T-cell (primary cell): ENCODE data around the gene SH3RF3. TPM values are rescaled to one million over a fixed set of nuclear protein-coding genes. Genes with fewer than 3 reads are reported as not detected.

Experiments
- ATAC-seq, 4 experiments: fragments of 200-7000 bp in 3 of 4; fragments of 150-1000 bp in 1 of 4; cut with Tn5 transposase; replicated peaks in 1 of 4; 1 replicate in 3 of 4; 2 replicates in 1 of 4; pipeline ENCODE4 v1.10.0; 2021; ENCODE audit warnings: moderate library complexity in 3 of 4, mild to moderate bottlenecking in 2 of 4, moderate number of reproducible peaks in 1 of 4
- CTCF ChIA-PET, 2 donors: fragments of 300-600 bp; sonication (Branson Sonifier 250); formaldehyde crosslinking; loops; one replicate each; lab custom pipeline; 2022; ENCODE audit warnings: antibody characterized with exemption in 2 of 2; lab: Charles Lee
- POLR2A ChIA-PET, 2 donors: fragments of 300-600 bp; sonication (Branson Sonifier 250); formaldehyde crosslinking; loops; one replicate each; lab custom pipeline; 2022; ENCODE audit warnings: antibody characterized with exemption in 2 of 2; lab: Charles Lee
- DNase-seq, 35 experiments: peaks; one replicate each; pipeline versions ENCODE4 v3.0.0 to v3.0.0-alpha.2; 2013 to 2023
- H3K27ac ChIP-seq: one replicate; pipeline ENCODE4 v1.5.1; 2013; ENCODE audit warnings: low read length
- H3K27me3 ChIP-seq, 2 experiments: replicated peaks in 1 of 2; 1 replicate in 1 of 2; 2 replicates in 1 of 2; pipeline versions ENCODE4 v1.6.1 to v1.7.0; 2013; ENCODE audit warnings: low read length in 1 of 2, mixed read lengths in 1 of 2; ENCODE audit not compliant: control insufficient read depth in 2 of 2, insufficient read depth in 2 of 2; ENCODE audit errors: extremely low read depth in 1 of 2
- H3K36me3 ChIP-seq, 2 donors: 1 replicate in 1 of 2; 2 replicates in 1 of 2; pipeline versions ENCODE4 v1.6.1 to v1.7.0; 2013; ENCODE audit warnings: low read length in 1 of 2; ENCODE audit not compliant: control insufficient read depth in 2 of 2, insufficient read depth in 1 of 2; ENCODE audit errors: extremely low read depth in 1 of 2
- H3K4me1 ChIP-seq, 2 experiments: 1 replicate in 1 of 2; 2 replicates in 1 of 2; pipeline versions ENCODE4 v1.6.1 to v1.7.0; 2013; ENCODE audit warnings: low read length in 2 of 2, mixed read lengths in 1 of 2; ENCODE audit not compliant: insufficient read depth in 2 of 2, control insufficient read depth in 1 of 2; ENCODE audit errors: extremely low read depth in 1 of 2
- H3K4me3 ChIP-seq, 2 donors: 1 replicate in 1 of 2; 2 replicates in 1 of 2; pipeline versions ENCODE4 v1.5.1 to v1.7.0; 2013; ENCODE audit warnings: mild to moderate bottlenecking in 2 of 2, low read length in 1 of 2, moderate library complexity in 1 of 2; ENCODE audit not compliant: control insufficient read depth in 1 of 2; ENCODE audit errors: extremely low read depth in 1 of 2
- H3K9me3 ChIP-seq: 2 replicates; pipeline ENCODE4 v1.7.0; 2013
- H3K27ac Mint-ChIP-seq, 2 donors: one replicate each; pipeline ENCODE4 v1.8.0; 2020 to 2021; ENCODE audit warnings: mild to moderate bottlenecking in 2 of 2, mixed read lengths in 2 of 2
- H3K27me3 Mint-ChIP-seq, 2 donors: one replicate each; pipeline ENCODE4 v1.8.0; 2021 to 2022; ENCODE audit warnings: mixed read lengths in 2 of 2
- H3K36me3 Mint-ChIP-seq: one replicate; pipeline ENCODE4 v1.8.0; 2021; ENCODE audit warnings: mixed read lengths
- H3K4me1 Mint-ChIP-seq, 3 donors: one replicate each; pipeline ENCODE4 v1.8.0; 2020 to 2022; ENCODE audit warnings: mixed read lengths in 3 of 3, mild to moderate bottlenecking in 1 of 3
- H3K4me3 Mint-ChIP-seq, 3 donors: one replicate each; pipeline ENCODE4 v1.8.0; 2020 to 2022; ENCODE audit warnings: mild to moderate bottlenecking in 3 of 3, mixed read lengths in 3 of 3, moderate library complexity in 3 of 3
- H3K9me3 Mint-ChIP-seq, 3 donors: one replicate each; pipeline ENCODE4 v1.8.0; 2020 to 2022; ENCODE audit warnings: mixed read lengths in 3 of 3
- WGBS: methylation state at CpG from one replicate; pipeline ENCODE4 v1.1.5; 2013; ENCODE audit warnings: missing lambda C conversion rate; ENCODE audit not compliant: insufficient coverage; 5-methylcytosine and 5-hydroxymethylcytosine counted together
- total RNA-seq, 35 experiments: library from RNA in 6 of 35; stranded (reverse) in 6 of 35; fragments of 120-200 nt in 1 of 35; gene quantifications; one replicate each; pipeline versions ENCODE4 v1.2.1 to v1.2.4 and lab custom pipeline; 2013 to 2026

Gene SH3RF3
- total RNA-seq, 5 donors from 2014 or later (not counting 1 experiment from before 2014, with no cell fraction given), result 1.8 to 4.6 (median 3.6) TPM

DNA sequence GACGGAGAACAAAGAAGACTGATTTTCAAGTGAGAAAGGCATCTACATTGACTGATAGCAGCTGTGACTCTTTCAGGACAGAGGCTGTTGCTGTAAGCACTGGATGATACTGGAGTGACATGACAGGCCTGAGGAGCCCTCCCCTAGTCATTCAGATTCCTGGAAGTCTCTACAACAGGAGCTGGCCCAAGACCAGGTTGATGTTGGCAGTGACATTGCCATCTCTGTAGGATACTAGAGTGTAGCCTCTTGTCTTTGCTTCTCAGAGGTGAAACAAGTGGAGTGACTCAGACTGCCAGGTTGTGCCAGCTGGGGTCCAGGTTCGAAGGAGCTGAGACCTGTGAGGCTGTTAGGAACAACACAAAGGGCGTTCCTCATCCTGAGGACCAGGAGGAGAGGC, 44.7 kb upstream of the SH3RF3 start:
- H3K9me3 ChIP-seq, result no peaks in the 10 kb centered on the region
- no peaks in the 10 kb centered on the region for H3K36me3 Mint-ChIP-seq
- POLR2A ChIA-PET, result no interaction called here
- peaks cover 0 to 3% of the 10 kb centered on the region in 2 experiments for H3K4me1 ChIP-seq
- WGBS, result 46% methylated on average over 2 of the region's 3 CpGs
- CTCF ChIA-PET, result no interaction called here
- H3K4me3 ChIP-seq, result no peak overlapping the region
- H3K36me3 ChIP-seq, result no peaks in the 10 kb centered on the region
- H3K27ac ChIP-seq, result no peak overlapping the region
- ATAC-seq (no peak), DNase-seq (no peak)
- peaks cover 0 to 1% of the 10 kb centered on the region in 2 donors for H3K27me3 Mint-ChIP-seq
- H3K27ac Mint-ChIP-seq, result no peak overlapping the region
- H3K27me3 ChIP-seq, result peaks cover 0 to 6% of the 10 kb centered on the region in 2 experiments
- no peaks in the 10 kb centered on the region for H3K9me3 Mint-ChIP-seq
- no peak overlapping the region for H3K4me3 Mint-ChIP-seq
- peaks cover 8 to 29% (median 22%) of the 10 kb centered on the region in 3 donors for H3K4me1 Mint-ChIP-seq

DNA sequence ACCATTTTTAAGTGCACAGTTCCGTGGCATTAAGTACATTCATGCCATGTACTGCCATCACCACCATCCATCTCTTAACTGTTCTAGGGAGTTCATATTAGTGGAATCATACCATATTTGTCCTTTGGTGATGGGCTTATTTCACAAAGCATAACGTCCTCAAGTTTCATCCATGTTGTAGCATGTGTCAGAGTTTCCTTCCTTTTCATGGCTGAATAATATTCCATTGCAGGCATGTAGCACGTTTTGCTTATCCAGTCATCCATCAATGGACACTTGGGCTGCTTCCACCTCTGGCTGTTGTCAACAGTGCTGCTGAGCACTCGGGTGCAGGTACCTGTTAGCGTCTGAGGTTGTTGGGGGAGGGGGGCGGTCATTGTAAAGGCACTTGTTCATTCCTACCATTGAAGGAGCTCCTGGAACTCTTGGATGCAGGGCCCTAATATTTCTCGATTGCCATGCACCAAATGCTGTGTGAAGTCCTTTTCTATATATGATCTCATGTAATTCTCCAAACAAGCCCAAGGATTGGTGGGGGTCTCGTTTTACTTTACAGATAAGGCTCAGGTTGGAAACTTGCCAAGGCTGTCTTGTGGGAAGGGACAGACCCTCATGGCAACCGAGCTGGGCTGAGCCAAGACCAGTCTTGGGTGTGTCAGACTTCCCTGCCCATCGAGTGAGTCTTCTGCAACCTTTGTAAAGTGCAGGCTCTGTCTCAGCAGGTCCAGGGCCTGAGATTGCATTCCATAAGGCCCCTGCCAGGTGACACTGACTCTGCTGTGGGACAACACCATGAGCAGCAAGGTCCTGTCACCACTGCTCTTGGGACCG, 42.9 kb upstream of the SH3RF3 start:
- Mint-ChIP-seq H3K4me1 (peaks cover 5 to 14% (median 11%) of the 10 kb centered on the region in 3 donors), H3K4me3 (no peak overlapping the region), H3K9me3 (no peaks in the 10 kb centered on the region), H3K27me3 (peaks cover 0 to 1% of the 10 kb centered on the region in 2 donors), H3K36me3 (no peaks in the 10 kb centered on the region), H3K27ac (no peak overlapping the region)
- CTCF ChIA-PET, result no interaction called here
- peaks cover 0 to 3% of the 10 kb centered on the region in 2 experiments for H3K27me3 ChIP-seq
- DNase-seq, result no peak
- 85% methylated on average over 6 of the region's 11 CpGs for WGBS
- no peak overlapping the region for H3K4me3 ChIP-seq
- no peak overlapping the region for H3K27ac ChIP-seq
- peaks cover 0 to 3% of the 10 kb centered on the region in 2 experiments for H3K4me1 ChIP-seq
- no peak for ATAC-seq
- no peaks in the 10 kb centered on the region for H3K9me3 ChIP-seq
- H3K36me3 ChIP-seq, result no peaks in the 10 kb centered on the region
- POLR2A ChIA-PET, result interaction anchor here in 1 of 2 donors (0.7 kb wide), 1 partner anchor 197 kb away, joined by 4 read pairs; no protein-coding TSS in a partner anchor

DNA sequence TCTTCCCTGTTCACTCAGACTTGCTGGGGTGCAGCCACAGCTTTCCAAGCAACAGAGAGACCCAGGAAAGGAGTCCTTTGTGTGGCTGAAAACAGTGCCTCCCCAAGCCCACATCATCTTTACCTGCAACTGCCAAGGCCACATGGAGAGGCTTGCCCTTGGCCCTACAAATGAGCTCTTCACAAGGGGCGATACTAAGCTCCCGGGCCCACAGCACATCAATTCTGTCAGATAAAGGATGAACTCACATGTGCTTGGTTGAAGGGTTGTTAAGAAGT, 42.3 kb upstream of the SH3RF3 start:
- ChIA-PET POLR2A (no interaction called here), CTCF (no interaction called here)
- no peaks in the 10 kb centered on the region for H3K9me3 Mint-ChIP-seq
- no peak overlapping the region for H3K4me3 ChIP-seq
- no peak overlapping the region for H3K27ac Mint-ChIP-seq
- peaks cover 5 to 14% (median 8%) of the 10 kb centered on the region in 3 donors for H3K4me1 Mint-ChIP-seq
- peaks cover 0 to 3% of the 10 kb centered on the region in 2 experiments for H3K4me1 ChIP-seq
- no peak for ATAC-seq
- no peaks in the 10 kb centered on the region for H3K36me3 ChIP-seq
- no peak overlapping the region for H3K27ac ChIP-seq
- H3K36me3 Mint-ChIP-seq, result no peaks in the 10 kb centered on the region
- DNase-seq, result no peak
- peaks cover 0 to 3% of the 10 kb centered on the region in 2 experiments for H3K27me3 ChIP-seq
- 100% methylated on average over 1 of the region's 2 CpGs for WGBS
- H3K9me3 ChIP-seq, result no peaks in the 10 kb centered on the region
- no peak overlapping the region for H3K4me3 Mint-ChIP-seq
- H3K27me3 Mint-ChIP-seq, result peaks cover 0 to 1% of the 10 kb centered on the region in 2 donors

DNA sequence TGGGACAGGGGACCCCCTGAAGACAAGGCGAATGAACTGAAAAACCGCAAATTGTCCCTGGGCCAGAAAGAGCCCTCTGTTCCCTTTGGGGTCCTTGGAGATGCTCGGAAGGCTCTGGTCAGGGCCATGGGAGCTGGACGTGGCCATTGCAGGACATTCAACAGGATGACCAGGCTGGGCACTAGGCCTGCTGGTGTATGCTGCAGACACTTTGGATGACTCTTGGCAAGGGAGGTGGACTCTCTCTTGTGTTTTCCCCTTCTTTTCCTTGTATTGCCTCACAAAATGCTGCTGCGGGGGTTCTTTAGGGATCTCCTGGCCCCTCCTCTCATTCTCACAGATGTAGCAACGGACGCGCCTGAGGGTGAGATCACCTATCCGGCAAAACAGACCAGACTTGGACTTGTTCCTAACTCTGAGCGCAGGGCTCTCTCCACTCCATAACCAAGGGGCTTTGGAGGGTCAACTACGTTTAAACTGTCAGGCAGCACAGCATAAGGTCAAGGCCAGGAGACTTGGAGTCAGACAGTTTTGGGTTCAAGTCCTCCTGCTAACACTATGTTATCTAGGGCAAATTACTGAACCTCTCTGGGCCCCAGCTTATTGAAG, 41.8 kb upstream of the SH3RF3 start:
- H3K36me3 ChIP-seq, result no peaks in the 10 kb centered on the region
- DNase-seq (no peak), ATAC-seq (no peak)
- ChIA-PET POLR2A (no interaction called here), CTCF (no interaction called here)
- H3K27ac ChIP-seq, result no peak overlapping the region
- peaks cover 0 to 3% of the 10 kb centered on the region in 2 experiments for H3K27me3 ChIP-seq
- H3K4me1 ChIP-seq, result peaks cover 0 to 3% of the 10 kb centered on the region in 2 experiments
- no peaks in the 10 kb centered on the region for H3K9me3 Mint-ChIP-seq
- WGBS, result 91% methylated on average over 9 of the region's 11 CpGs
- H3K4me3 Mint-ChIP-seq, result no peak overlapping the region
- H3K9me3 ChIP-seq, result no peaks in the 10 kb centered on the region
- no peaks in the 10 kb centered on the region for H3K36me3 Mint-ChIP-seq
- peaks cover 0 to 1% of the 10 kb centered on the region in 2 donors for H3K27me3 Mint-ChIP-seq
- H3K27ac Mint-ChIP-seq, result peak overlapping the region in 1 of 2 donors; percentile 16
- H3K4me1 Mint-ChIP-seq, result peaks cover 5 to 14% (median 6%) of the 10 kb centered on the region in 3 donors
- H3K4me3 ChIP-seq, result no peak overlapping the region

DNA sequence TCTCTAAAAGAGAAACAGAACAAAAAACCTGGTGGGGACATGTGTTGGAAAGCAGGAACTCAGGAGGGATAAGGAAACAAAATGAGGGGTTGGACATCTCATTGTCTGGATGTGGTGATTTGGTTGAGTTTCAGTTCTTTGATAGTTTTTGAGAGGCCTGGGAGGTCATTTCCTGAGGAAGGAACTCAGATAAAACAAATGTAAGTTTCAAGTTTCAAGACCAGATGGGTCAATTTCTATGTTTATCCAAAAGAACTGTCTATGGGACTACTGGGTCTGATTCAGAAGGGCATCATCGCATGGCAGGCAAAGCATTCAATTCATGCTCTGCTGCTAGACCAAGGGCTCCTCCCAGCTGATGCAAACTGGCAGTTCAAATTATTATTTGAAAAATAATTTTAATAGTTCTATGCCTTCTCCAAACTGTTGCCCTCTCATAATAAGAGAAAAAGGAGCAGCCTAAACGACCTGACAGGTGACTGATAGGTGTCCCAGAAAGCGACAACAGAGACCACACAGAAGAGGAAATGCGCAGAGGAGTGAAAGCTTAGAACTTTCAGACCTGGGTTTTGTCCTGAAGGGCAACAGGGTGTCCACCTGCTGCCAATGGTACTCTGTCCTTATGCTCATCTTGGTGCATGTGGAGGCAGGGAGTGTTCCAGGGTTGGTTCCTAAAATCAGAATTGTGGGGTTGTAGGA, 39.3 kb upstream of the SH3RF3 start:
- H3K4me1 ChIP-seq, result peaks cover 0 to 3% of the 10 kb centered on the region in 2 experiments
- H3K27me3 ChIP-seq, result peaks cover 0 to 3% of the 10 kb centered on the region in 2 experiments
- no peak overlapping the region for H3K27ac Mint-ChIP-seq
- H3K4me3 ChIP-seq, result no peak overlapping the region
- H3K27me3 Mint-ChIP-seq, result peaks cover 0 to 1% of the 10 kb centered on the region in 2 donors
- peaks cover 6% of the 10 kb centered on the region for H3K36me3 Mint-ChIP-seq
- CTCF ChIA-PET, result no interaction called here
- WGBS, result 61% methylated on average over 3 of the region's 4 CpGs
- ATAC-seq (no peak), DNase-seq (no peak)
- no peak overlapping the region for H3K4me3 Mint-ChIP-seq
- no peaks in the 10 kb centered on the region for H3K9me3 ChIP-seq
- no peak overlapping the region for H3K27ac ChIP-seq
- H3K4me1 Mint-ChIP-seq, result peaks cover 5 to 7% (median 6%) of the 10 kb centered on the region in 3 donors
- POLR2A ChIA-PET, result no interaction called here
- H3K9me3 Mint-ChIP-seq, result peaks cover 0 to 8% (median 4%) of the 10 kb centered on the region in 3 donors
- H3K36me3 ChIP-seq, result no peaks in the 10 kb centered on the region

DNA sequence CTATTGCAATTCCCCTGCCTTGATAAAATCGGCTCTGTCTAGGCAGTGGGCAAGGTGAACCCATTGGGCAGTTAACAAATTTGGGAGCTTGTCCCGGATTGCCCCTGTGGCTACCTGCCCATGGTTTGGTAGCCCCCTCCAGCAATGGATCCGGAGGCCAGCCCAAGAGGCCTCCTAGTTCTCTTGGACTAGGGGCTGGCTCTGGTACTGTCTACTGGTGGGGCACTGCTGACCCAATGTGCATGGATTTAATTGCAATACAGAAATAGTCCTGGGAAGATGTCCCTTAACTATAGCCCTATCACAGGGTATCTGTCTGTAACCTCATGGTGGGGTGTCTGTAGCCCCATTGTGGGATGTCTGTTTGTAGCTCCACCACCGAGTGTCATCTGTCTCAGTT, 37.5 kb upstream of the SH3RF3 start:
- ChIA-PET CTCF (no interaction called here), POLR2A (no interaction called here)
- Histone ChIP-seq H3K4me3 (no peak overlapping the region), H3K36me3 (no peaks in the 10 kb centered on the region), H3K9me3 (no peaks in the 10 kb centered on the region), H3K4me1 (peaks cover 0 to 3% of the 10 kb centered on the region in 2 experiments), H3K27me3 (peaks cover 0 to 3% of the 10 kb centered on the region in 2 experiments), H3K27ac (no peak overlapping the region)
- Mint-ChIP-seq H3K4me3 (no peak overlapping the region), H3K9me3 (peaks cover 3 to 13% (median 9%) of the 10 kb centered on the region in 3 donors), H3K27me3 (peaks cover 0 to 1% of the 10 kb centered on the region in 2 donors), H3K36me3 (peaks cover 6% of the 10 kb centered on the region), H3K4me1 (peaks cover 5 to 7% (median 6%) of the 10 kb centered on the region in 3 donors), H3K27ac (no peak overlapping the region)
- ATAC-seq, result no peak
- DNase-seq, result no peak
- WGBS, result 83% methylated on average over 3 of the region's 4 CpGs
